RWPE2 (cell line): ENCODE results near the gene THSD4.

Experiments used
- ATAC-seq: fragments of 200-7000 bp; cut with Tn5 transposase; 3 replicates; pipeline ENCODE4 v1.9.1; 2021; ENCODE audit warnings: low read depth
- DNase-seq: peaks from one replicate; pipeline ENCODE4 v3.0.0-alpha.2; 2020; ENCODE audit warnings: low spot score
- H3K27ac ChIP-seq: fragments of 450-650 bp; 2 replicates; pipeline ENCODE4 v1.5.1; 2017; ENCODE audit warnings: mild to moderate bottlenecking; ENCODE audit not compliant: poor library complexity, severe bottlenecking
- H3K27me3 ChIP-seq: fragments of 250-450 bp; sonication (Bioruptor Pico); 2 replicates; pipeline ENCODE4 v1.5.1; 2021; ENCODE audit warnings: mild to moderate bottlenecking, moderate library complexity; ENCODE audit not compliant: insufficient read depth, poor library complexity, severe bottlenecking
- H3K36me3 ChIP-seq: fragments of 250-450 bp; sonication (Bioruptor Pico); 2 replicates; pipeline ENCODE4 v1.5.1; 2020; ENCODE audit warnings: low read depth, mild to moderate bottlenecking, moderate library complexity
- H3K4me1 ChIP-seq: fragments of 250-450 bp; sonication (Bioruptor Pico); 2 replicates; pipeline ENCODE4 v1.5.1; 2021; ENCODE audit warnings: mild to moderate bottlenecking, moderate library complexity; ENCODE audit not compliant: insufficient read depth, poor library complexity, severe bottlenecking
- H3K4me3 ChIP-seq: fragments of 250-450 bp; sonication (Bioruptor Pico); 2 replicates; pipeline ENCODE4 v1.5.1; 2021; ENCODE audit warnings: mild to moderate bottlenecking, moderate library complexity; ENCODE audit not compliant: severe bottlenecking
- H3K9me3 ChIP-seq: fragments of 250-450 bp; sonication (Bioruptor Pico); 2 replicates; pipeline ENCODE4 v1.5.1; 2021; ENCODE audit warnings: mild to moderate bottlenecking, moderate library complexity; ENCODE audit not compliant: severe bottlenecking
- CTCF ChIP-seq: fragments of 450-650 bp; IDR thresholded peaks from one replicate; pipeline ENCODE4 v1.5.1; 2017; ENCODE audit warnings: mild to moderate bottlenecking, moderate library complexity; ENCODE audit not compliant: poor library complexity, severe bottlenecking

Gene THSD4

GRCh38 chr15:71391421-71392088, 276.3 kb downstream of the THSD4 start:
- H3K27ac ChIP-seq: no peak overlapping the region
- no peak for DNase-seq
- no peak for ATAC-seq
- H3K4me3 ChIP-seq: no peak overlapping the region
- peaks cover 3% of the 10 kb centered on the region for H3K4me1 ChIP-seq
- H3K36me3 ChIP-seq: peaks cover 13% of the 10 kb centered on the region
- H3K9me3 ChIP-seq: no peaks in the 10 kb centered on the region
- no peaks in the 10 kb centered on the region for H3K27me3 ChIP-seq
- no peak for TF ChIP-seq CTCF

GRCh38 chr15:71392861-71393283, 277.6 kb downstream of the THSD4 start:
- Histone ChIP-seq H3K27ac (no peak overlapping the region), H3K9me3 (no peaks in the 10 kb centered on the region), H3K4me1 (peaks cover 3% of the 10 kb centered on the region), H3K4me3 (no peak overlapping the region), H3K36me3 (peaks cover 12% of the 10 kb centered on the region), H3K27me3 (no peaks in the 10 kb centered on the region)
- ATAC-seq (no peak), DNase-seq (no peak)
- no peak for TF ChIP-seq CTCF

- no peak for TF ChIP-seq CTCF
- no peak overlapping the region for H3K27ac ChIP-seq
- peaks cover 3% of the 10 kb centered on the region for H3K4me1 ChIP-seq
- no peaks in the 10 kb centered on the region for H3K9me3 ChIP-seq
- no peak overlapping the region for H3K4me3 ChIP-seq
- no peak for ATAC-seq
- DNase-seq: no peak
- H3K27me3 ChIP-seq: no peaks in the 10 kb centered on the region
- peaks cover 12% of the 10 kb centered on the region for H3K36me3 ChIP-seq
Observed at GRCh38 chr15:71393383-71393782, 278.1 kb downstream of the THSD4 start.

GRCh38 chr15:71396536-71397125, 281.4 kb downstream of the THSD4 start:
- no peak for ATAC-seq
- no peak overlapping the region for H3K4me3 ChIP-seq
- H3K36me3 ChIP-seq: peaks cover 16% of the 10 kb centered on the region
- H3K27me3 ChIP-seq: no peaks in the 10 kb centered on the region
- H3K27ac ChIP-seq: no peak overlapping the region
- TF ChIP-seq CTCF: no peak
- no peak for DNase-seq
- H3K4me1 ChIP-seq: no peaks in the 10 kb centered on the region
- no peaks in the 10 kb centered on the region for H3K9me3 ChIP-seq

- TF ChIP-seq CTCF: no peak
- Histone ChIP-seq H3K4me3 (no peak overlapping the region), H3K36me3 (peaks cover 17% of the 10 kb centered on the region), H3K27ac (no peak overlapping the region), H3K27me3 (no peaks in the 10 kb centered on the region), H3K4me1 (no peaks in the 10 kb centered on the region), H3K9me3 (no peaks in the 10 kb centered on the region)
- ATAC-seq (no peak), DNase-seq (no peak)
Observed at GRCh38 chr15:71397377-71397776, 282.1 kb downstream of the THSD4 start.
